ENCODE measurements around the gene WDR43.

Gene WDR43

DNA sequence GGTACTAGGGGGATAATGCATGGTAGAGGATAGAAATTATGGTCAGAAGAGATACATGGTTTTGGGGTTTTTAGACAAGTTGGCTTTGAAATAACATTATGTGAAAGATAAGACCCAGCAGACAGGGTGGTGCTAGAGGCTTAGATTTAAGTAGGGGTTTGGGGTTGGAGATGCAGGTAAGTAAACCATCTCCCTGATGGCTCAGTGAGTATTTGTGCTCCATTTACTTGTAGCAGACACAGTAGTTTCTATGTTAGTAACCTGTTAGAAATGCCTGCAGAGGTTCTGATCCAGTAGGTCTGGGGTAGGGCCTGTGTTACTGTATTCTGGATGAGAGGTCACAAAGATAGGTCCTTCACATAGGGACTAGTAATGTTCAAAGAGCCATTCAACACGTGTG lies 13.7 kb downstream of the WDR43 start:
- DNase-seq (ENCODE audit: low read depth, low spot score), result no peak

DNA sequence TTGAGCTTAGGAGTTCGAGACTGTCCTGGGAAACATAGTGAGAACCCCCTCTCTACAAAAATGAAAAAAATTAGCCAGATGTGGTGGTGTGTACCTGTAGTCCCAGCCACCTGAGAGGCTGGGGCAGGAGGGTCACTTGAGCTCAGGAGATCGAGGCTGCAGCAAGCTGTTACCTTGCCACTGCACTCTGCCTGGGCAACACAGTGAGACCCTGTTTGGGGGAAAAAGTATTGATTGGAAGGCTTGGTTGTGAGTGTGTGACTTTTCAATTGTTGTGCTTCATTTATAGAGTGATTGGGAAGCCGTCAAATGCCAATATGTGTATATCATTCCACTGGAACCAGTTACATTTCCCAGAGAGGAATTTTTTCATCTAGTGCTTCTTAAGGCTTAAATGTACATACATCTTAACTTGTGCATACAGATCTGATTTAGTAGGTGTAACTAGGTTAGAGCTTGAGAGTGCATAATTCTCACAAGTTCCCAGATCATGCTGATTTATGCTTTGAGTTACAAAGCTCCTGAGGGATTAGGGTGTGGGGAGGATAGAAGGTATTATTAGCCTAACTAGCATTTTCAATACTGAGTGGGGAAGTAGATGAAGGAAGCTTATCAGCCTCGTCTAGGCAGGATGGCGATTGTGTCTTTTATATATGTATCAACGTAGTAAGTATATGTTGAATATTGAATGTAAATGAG lies 15.3 kb downstream of the WDR43 start:
- DNase-seq (ENCODE audit: low read depth, low spot score), result no peak

DNA sequence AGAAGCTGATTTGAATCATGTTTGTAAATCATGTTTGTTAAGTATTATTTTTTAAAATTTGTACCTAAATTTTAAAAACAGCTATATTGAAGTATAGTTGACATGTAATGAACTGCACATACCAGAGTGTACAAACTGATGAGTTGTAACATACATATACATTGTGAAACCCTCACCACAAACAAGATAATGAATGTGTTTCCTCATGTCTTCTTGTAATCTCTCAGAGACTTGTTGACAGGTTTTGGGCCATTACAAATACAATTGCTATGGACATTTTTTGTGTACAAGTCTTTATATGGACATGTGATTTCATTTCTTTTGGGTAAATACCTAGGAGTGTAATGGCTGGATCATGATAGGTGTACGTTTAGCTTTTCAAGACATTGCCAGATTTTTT lies 21.5 kb downstream of the WDR43 start:
- DNase-seq (ENCODE audit: low read depth, low spot score), result no peak

- no peak for DNase-seq (ENCODE audit: low read depth, low spot score)
Measured at GRCh38 chr2:28926847-28927246, 32.4 kb downstream of the WDR43 start.

GRCh38 chr2:28927469-28927868 lies 33.0 kb downstream of the WDR43 start:
- DNase-seq (ENCODE audit: low read depth, low spot score), result no peak

DNA sequence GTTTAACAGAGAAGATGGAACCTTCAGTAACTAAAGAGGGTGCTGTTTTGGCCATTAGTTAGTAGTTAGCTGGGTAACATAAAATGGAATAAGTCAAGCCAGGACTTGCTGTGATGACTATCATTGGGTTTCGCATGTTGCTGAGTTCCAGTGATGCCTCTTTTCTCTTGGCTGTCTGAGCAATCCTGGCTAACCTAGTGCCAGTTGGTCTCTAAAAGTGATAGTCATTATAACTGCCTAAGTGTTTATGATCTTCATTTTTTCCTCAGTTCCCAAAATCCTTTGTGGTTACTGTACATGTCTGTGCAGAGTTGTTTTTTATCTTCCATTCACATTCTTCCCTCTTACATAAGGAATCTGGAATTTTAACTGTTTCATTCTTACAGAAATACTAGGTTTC lies 33.4 kb downstream of the WDR43 start:
- no peak for DNase-seq (ENCODE audit: low read depth, low spot score)

DNA sequence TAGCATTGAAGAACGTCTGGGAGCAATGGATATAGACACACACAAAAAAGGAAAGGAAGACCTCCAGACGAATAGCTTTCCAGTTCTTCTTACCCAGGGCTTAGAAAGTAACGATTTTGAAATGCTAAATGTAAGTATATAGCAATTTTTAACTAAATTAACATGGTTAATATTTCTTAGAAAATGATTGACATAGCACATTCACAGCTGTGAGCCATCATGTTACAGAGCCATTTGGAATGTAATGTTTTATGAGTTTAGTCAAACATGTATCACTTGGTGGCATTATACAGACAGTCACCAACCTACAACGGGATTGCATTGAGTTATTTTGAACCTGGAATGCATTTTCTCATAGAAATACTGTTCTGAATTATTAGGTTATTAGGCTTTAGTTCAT lies 35.1 kb downstream of the WDR43 start:
- no peak for DNase-seq (ENCODE audit: low read depth, low spot score)

GRCh38 chr2:28930205-28930604 lies 35.7 kb downstream of the WDR43 start:
- DNase-seq (ENCODE audit: low read depth, low spot score), result no peak

GRCh38 chr2:28934769-28935168 lies 40.3 kb downstream of the WDR43 start:
- DNase-seq (ENCODE audit: low read depth, low spot score), result no peak

DNA sequence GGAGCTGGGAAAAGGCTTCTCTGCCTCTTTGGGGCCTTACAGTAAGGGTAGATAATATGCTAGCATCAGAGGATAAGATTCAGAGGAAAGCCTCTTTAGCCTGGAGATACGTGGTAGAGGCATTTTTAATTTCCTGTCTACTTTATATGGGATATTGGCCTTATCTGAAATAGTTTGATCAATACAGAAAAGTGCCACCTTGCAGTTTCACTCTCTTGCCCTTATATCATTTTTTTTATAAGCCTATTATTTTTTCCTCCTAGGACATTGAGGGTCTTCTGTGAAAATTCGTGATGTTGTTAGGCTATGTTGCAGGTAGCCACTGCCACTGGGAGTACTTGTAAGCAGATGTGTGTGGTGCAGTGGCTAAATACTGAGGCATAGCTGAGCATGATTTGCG lies 46.5 kb downstream of the WDR43 start:
- no peak for DNase-seq (ENCODE audit: low read depth, low spot score)

DNA sequence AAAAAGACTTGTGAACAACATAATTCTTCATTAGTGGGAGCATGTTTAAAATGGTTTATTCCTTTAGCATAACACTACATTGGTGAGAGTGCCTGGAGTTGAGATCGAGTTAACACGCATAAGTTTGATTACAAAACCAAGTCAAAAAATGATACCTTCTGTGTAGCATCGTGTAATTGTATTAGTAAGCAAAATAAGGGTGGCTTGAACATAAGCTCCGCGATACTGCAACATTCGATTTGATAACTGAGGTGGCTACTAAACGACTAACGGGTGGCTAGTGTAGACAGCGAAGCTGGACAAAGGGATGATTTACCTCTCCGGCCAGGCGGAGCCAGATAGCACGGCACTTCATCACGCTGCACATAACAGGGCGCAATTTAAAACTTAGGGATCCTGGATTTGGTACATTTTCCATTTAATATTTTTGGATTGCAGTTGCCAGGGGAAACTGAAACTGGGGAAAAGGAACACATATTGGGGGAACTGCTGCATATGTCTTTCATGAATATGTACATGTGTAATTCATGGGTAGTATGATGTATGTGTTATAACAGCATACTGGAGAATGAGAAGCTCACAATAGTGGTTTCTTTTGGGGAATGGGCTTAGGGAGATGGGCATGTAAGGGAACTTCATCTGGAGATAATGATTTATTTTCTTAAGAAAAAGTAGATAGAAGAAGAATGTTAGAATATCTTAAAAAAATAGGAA lies 50.2 kb downstream of the WDR43 start:
- no peak for DNase-seq (ENCODE audit: low read depth, low spot score)

DNA sequence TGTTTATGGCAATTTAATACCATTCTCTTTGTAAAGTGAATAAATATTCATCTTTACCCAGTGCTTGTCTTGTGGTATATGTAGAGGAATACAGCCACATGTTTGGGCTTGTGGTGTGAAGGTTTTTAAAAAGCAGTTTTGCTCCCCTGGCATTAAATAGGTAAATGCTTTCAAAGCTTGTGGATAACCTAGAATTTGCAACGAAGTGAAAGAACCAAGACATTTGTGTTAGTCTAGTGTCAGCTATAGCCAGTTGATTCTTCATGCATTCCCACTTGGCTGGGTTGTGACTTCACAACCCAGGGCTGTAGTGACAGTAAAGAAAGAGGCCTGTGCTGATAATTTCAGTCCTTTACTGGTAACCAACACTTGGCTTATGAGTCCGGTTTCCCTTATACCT lies 53.7 kb downstream of the WDR43 start:
- DNase-seq (ENCODE audit: low read depth, low spot score), result no peak

- no peak for DNase-seq (ENCODE audit: low read depth, low spot score)
Measured at GRCh38 chr2:28949190-28949589, 54.7 kb downstream of the WDR43 start.

DNA sequence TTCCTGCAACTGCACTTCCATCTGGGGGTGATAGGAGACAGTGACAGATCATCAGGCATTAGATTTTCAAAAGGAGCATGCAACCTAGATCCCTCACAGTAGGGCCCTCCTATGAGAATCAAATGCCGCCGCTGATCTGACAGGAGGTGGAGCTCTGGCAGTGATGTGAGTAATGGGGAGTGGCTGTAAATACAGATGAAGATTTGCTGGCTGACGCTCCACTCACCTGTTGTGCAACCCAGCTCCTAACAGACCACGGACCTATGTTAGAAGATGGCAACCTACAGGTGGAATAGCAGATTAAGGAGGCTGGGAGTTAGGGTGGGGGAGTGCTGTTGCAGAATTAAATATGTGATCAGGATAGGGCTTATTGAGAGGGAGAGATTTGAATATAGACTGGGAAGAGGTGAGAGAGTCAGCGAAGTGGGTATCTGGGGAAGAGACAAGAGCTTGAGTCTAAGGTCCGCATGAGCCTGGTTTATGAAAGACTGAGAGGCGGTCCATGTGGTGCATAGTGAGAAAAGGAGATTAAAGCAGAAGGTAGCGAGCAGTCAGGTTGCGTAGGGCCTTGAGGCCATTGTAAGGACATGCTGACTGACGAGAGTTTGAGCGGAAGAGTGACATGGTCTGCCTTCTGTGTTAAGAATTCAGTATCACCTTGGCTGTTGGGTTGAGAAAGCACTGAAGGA lies 55.3 kb downstream of the WDR43 start:
- peak; percentile 22 for DNase-seq (ENCODE audit: low read depth, low spot score)

- DNase-seq (ENCODE audit: low read depth, low spot score), result peak; percentile 70
Measured at GRCh38 chr2:28950941-28951630, 56.6 kb downstream of the WDR43 start.

GRCh38 chr2:28951910-28952835 lies 57.7 kb downstream of the WDR43 start:
- peak; percentile 51 for DNase-seq (ENCODE audit: low read depth, low spot score)

DNA sequence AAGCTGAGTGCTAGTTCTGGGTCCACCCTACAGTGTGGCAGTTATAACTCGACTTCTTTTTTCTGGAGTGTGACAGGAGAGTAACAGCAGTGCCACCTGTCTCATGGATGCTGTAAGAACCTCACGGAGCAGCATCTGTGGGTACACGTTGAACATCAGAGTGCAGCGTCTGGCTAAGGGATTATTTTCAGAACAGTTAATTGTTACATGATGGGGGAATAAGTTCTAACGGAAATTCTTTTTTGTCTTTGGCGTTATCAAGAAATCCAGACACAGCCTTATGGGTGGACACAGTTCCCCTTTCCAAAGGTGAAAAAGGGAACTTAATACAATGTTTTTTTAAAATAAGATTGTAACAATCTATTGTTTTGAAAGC lies 58.4 kb downstream of the WDR43 start:
- no peak for DNase-seq (ENCODE audit: low read depth, low spot score)

DNA sequence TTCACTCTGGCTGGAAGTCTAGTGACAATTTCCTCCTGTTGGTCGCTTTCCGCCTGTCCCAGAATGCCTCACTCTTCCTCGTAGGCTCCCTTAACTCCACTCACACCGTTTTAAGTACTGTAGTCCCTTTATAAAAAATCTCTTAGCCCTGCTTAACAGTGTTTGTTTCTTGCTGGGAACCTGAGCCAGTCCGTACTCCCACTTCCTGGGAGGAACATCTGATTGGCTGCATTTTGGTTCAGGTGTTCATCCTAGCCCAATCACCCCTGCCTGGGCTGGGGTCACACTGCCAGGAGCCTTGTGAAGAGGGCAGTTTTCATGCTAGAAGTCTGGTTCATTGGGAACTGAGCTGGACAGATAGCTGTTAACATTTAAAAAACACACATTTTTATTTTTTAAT lies 61.0 kb downstream of the WDR43 start:
- DNase-seq (ENCODE audit: low read depth, low spot score), result peak; percentile 48

DNA sequence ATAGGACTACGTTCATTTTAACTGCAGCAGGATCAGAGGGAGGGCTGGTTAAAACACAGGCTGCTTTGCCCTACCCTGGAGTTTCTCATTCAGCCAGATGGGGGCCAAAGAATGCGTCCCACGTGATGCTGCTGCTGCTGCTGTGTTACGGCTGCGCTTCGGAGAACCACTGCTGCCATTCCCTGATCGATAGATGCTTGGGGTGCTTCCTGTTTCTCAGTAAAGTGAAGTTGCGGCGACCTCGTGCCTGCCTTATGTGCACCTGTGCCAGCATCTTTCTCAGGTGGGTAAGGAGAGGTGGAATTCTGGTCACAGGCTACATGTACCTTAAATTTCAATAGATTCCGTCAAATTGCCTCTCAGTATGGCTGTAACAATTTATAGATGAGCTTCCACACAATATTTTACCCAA lies 62.0 kb downstream of the WDR43 start:
- DNase-seq (ENCODE audit: low read depth, low spot score), result peak; percentile 86

GRCh38 chr2:28956890-28957289 lies 62.4 kb downstream of the WDR43 start:
- peak; percentile 87 for DNase-seq (ENCODE audit: low read depth, low spot score)

GRCh38 chr2:28958689-28959088 lies 64.2 kb downstream of the WDR43 start:
- peak; percentile 90 for DNase-seq (ENCODE audit: low read depth, low spot score)
